GM18861 (cell line): ENCODE data around the gene FRMD1.

ENCODE experiments used
- ATAC-seq: cut with Tn5 transposase; IDR thresholded peaks from one replicate; pipeline ENCODE4 v1.9.1; 2021; ENCODE audit not compliant: unreplicated experiment

FRMD1 gene

DNA sequence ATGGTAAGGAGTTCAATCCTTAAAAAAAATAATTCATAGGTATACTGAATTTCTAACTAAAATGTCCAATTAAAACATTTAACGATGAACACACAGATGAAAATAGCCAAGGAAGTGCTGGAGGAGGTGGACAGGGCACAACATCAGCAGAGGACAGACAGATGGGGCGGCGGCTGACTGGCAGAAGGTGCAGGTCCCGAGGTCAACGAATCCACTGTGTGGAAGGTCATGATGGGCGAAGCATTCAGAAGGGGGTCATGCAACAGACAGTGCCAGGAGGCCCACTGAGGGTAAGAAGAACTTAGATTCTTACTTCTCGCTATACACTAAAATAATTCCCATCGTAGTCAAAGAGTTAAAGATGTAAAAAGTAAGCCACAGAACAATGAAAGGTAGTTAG lies 34.2 kb upstream of the FRMD1 start:
- ATAC-seq: no peak

GRCh38 chr6:168111911-168112310 lies 32.9 kb upstream of the FRMD1 start:
- no peak for ATAC-seq

- no peak for ATAC-seq
These were observed 31.4 kb upstream of the FRMD1 start for GRCh38 chr6:168110437-168110836.

GRCh38 chr6:168109171-168109570 lies 30.2 kb upstream of the FRMD1 start:
- no peak for ATAC-seq

GRCh38 chr6:168107191-168107983 lies 28.4 kb upstream of the FRMD1 start:
- no peak for ATAC-seq

GRCh38 chr6:168106633-168107005 lies 27.6 kb upstream of the FRMD1 start:
- no peak for ATAC-seq

GRCh38 chr6:168105813-168106632 lies 27.0 kb upstream of the FRMD1 start:
- ATAC-seq: no peak

- no peak for ATAC-seq
These were observed 25.6 kb upstream of the FRMD1 start for GRCh38 chr6:168104636-168105035.

GRCh38 chr6:168103050-168103830 lies 24.2 kb upstream of the FRMD1 start:
- no peak for ATAC-seq

DNA sequence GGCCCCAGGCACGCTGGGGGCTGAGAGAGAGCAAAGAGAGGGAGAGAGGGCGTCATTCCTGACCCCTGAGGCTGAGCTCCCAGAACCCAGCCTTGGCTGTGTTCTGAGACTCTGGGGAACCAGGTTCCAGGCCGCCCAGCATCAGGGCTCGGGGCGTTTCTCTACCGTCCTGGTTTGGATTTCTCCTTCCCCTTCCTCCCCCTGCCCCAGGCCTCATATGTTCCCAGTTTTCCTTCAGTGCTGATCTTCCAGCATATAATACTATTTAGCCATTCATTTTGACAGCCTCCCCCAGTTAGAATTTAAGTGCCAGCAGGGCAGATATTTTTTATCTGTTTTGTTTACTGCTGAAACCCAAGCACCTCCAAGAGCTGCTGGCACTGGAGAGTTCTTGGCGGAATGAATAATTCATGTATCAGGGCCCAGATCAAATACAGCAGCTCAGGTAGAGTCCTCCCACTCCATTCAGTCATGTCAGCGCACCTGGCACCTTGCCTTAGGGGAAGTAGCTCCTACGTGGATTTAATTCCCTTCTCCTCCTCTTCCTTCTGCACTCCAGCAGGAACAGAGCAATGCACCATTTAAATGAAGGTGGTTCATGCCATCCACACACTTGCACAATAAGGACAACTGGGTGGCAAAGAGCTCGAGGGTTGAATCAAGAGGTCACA lies 23.4 kb upstream of the FRMD1 start:
- ATAC-seq: no peak

DNA sequence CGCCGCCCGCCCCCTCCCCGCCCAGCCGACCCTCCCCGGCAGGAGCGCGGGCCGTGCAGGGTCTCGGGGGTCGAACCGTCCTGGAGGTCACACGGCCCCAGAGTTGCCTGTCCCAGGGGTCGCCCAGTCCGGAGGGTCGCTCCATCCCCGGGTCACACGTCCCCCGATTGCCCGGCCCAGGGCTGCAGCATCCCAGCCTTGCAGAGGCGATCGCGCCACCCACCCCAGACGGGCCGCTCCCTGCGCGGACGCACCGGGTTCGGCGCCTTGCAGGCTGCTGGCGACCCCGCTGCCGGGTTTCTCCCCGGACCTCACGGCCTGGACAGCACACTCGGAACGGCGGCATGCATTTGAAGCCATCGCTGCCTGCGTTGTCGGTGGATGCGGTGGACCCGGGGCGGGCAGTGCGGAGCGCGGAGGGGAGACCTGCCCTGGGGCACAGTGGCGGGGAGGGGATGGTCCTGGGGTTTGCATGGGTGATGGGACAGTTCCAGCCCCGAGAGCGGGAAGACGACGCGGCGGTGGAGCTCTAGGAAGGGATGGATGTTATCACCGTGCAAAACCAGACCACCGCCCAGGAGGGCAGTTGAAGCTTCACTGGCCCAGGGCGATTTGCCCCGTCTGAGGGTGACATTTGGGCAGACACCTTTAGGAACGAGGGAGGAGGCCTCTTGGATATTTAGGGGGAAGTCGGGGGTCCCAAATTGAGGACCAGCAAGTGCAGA lies 22.7 kb upstream of the FRMD1 start:
- ATAC-seq: no peak

- no peak for ATAC-seq
These were observed 22.0 kb upstream of the FRMD1 start for GRCh38 chr6:168100803-168101589.

DNA sequence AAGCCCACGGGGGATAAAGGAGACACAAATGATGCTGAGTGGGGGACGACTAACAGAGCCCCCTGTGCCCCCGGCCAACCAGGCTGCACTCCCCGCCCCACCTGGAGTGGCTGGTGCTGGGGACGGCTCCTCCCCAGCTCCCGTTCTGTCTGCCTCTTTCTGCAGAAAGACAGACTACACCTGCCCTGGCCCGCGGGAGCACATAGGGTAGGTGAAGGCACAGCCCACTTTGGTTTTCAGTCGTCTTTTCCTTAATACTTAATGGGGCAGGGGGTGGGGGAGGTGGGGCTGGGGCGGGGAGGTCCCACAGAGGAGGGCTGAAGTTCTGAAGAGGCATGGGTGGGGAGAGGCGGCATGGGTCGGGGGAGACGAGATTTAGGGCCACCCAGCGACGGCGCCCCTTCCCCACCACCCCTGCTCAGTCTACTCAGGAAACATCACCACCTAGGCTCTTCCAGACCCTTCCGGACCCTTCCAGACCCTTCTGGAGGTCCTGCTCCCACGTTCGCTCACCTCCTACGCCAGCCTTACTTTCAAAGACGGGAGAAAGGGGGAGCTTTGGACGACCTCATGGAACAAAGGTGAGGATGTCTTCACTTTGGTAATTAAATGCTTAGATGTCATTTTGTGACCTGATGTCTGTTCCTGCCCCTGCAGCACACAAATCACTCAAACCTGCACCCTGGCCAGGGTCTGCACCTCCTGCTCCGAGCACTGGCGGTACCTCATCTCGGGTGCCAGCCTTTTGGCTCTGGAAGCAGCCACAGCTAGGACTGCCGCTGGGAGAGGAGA lies 21.2 kb upstream of the FRMD1 start:
- no peak for ATAC-seq

DNA sequence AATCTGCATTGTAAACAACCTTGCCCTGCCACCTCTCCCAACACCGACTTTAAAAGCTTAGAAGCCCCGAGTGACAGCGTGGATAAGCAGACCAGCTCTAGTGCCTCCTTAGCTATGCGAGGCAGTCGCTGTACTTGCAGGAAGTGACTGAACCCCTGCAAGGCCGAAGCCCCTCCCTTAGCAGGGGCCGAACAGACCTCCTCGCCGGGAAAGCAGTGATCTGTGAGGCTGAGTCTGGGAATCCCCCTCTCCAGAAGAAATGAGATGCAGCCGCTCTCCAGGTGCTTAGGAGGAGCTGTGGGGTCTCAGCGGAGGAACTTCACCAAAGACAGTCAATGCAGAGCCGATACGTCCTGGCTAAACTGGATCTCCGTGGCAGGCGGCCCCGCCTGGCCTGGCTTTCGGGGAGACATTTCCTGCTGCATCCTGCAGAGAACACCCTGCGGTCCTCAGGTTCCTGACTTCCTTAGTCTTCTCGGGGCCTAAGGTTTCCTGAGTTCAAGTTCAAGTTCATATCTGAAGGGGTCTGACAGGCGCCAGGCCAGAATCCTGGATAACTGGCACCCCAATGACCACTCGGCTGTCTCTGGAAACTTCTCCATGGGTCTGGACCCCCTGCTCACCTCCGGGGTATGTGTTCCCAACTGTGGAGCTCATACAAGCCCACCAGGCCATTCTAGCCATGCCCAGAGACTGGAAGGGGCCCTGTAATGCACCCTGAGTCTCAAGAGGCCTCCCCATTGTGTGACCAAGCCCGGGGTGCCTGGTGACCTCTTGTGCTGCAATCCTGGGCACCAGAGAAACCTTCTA lies 20.4 kb upstream of the FRMD1 start:
- ATAC-seq: no peak

DNA sequence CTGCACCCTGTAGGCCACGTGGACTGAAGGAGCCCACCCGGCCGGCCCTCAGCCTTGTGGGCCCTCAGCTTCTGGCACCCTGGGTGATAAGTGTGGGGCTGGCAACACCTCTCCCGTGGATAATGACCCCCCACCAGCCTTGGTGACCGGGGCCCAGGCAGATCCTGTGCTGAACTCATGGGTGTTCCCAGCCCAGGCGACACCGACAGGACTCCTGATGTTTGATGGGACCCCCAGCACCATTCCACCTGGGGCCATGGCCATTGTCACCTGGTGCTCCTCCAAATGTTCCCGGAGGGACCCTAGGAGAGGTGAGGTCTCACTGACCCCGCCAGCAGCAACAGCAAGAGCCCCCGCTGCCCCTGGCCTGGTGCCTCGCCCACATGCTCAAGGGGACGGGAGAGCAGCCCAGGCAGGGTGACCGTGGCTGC lies 19.4 kb upstream of the FRMD1 start:
- ATAC-seq: no peak

GRCh38 chr6:168097621-168098430 lies 18.8 kb upstream of the FRMD1 start:
- ATAC-seq: no peak

- no peak for ATAC-seq
These were observed 18.2 kb upstream of the FRMD1 start for GRCh38 chr6:168097221-168097620.
